Measurements from ENCODE around the gene STX8.

The STX8 gene

DNA sequence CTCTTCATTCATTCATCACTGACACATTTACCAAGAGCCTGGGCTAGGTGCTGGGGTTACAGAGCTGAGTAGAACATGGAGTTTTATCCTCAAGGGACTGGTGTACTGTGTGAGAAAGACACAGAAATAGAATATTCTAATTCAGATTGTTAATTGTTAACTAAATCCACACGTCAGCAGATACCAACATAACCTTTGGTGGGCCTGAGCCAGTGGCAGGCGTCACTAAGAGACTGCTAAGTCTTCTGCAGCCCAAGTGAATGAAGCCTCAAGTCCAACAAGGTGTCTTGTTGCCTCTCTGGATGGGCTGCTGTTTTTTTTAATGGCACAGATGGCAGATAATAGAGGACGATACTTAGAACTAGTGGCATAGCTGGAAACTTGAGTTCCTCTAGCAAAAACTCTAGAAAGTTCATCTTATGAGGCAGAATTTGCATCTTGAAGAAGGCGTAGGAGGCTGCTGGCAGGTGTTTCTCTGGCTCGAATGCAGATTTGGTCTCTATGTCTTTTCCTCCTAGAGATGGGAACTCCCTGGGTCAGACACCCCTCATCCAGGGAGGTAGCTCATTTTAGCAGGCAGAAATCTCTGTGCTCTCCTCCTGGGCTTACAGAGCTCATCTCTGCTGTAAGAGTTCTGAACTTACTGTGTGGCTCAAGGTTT is 374.8 kb downstream of the STX8 start:
- POLR2A ChIA-PET = no interaction called here
- no peak for DNase-seq (ENCODE audit: extremely low spot score)
- CTCF ChIA-PET = no interaction called here
- TF ChIP-seq SUZ12 (IDR thresholded peaks at IDR 0.05) (no peak), ARNT (IDR thresholded peaks at IDR 0.05) (no peak), L3MBTL2 (conservative IDR thresholded peaks at IDR 0.05) (no peak), NFRKB (IDR thresholded peaks at IDR 0.05) (no peak), ELF4 (IDR thresholded peaks at IDR 0.05) (no peak), FOXM1 (IDR thresholded peaks at IDR 0.05; ENCODE audit: borderline replicate concordance) (no peak), CTBP1 (IDR thresholded peaks at IDR 0.05; ENCODE audit: borderline replicate concordance) (no peak), HDGF (IDR thresholded peaks at IDR 0.05; ENCODE audit: borderline replicate concordance) (no peak), BHLHE40 (IDR thresholded peaks at IDR 0.05; ENCODE audit: borderline replicate concordance) (no peak), LEF1 (IDR thresholded peaks at IDR 0.05; ENCODE audit: borderline replicate concordance) (no peak), ZNF384 (IDR thresholded peaks at IDR 0.05) (no peak), FOXA1 (IDR thresholded peaks at IDR 0.05) (no peak), SP1 (IDR thresholded peaks at IDR 0.05) (no peak), FOXK2 (IDR thresholded peaks at IDR 0.05) (no peak), TARDBP (IDR thresholded peaks at IDR 0.05) (no peak)
- TF ChIP-seq, protein P1, sequence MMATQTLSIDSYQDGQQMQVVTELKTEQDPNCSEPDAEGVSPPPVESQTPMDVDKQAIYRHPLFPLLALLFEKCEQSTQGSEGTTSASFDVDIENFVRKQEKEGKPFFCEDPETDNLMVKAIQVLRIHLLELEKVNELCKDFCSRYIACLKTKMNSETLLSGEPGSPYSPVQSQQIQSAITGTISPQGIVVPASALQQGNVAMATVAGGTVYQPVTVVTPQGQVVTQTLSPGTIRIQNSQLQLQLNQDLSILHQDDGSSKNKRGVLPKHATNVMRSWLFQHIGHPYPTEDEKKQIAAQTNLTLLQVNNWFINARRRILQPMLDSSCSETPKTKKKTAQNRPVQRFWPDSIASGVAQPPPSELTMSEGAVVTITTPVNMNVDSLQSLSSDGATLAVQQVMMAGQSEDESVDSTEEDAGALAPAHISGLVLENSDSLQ (IDR thresholded peaks at IDR 0.05) = no peak
